Left kidney (tissue), 2 donors: Measurements from ENCODE around the gene FGF14. TPM values are rescaled to one million over a fixed set of nuclear protein-coding genes. Genes with fewer than 3 reads are reported as not detected.
"Not testable (repeated sequence)": the region's sequence is repeated elsewhere in the genome, so short reads cannot be mapped to it uniquely, and the experiment has no call there.

Experiments used
- DNase-seq: peaks from one replicate; pipeline ENCODE4 v3.0.0-alpha.2; 2013
- polyA plus RNA-seq: library from polyadenylated mRNA; unstranded; fragments of 120-200 nt; gene quantifications from one replicate; pipeline ENCODE4 v1.2.1, GENCODE V29; 2013; ENCODE audit not compliant: insufficient read length

Gene FGF14
- polyA plus RNA-seq, 1 donor: 0.95 TPM

DNA sequence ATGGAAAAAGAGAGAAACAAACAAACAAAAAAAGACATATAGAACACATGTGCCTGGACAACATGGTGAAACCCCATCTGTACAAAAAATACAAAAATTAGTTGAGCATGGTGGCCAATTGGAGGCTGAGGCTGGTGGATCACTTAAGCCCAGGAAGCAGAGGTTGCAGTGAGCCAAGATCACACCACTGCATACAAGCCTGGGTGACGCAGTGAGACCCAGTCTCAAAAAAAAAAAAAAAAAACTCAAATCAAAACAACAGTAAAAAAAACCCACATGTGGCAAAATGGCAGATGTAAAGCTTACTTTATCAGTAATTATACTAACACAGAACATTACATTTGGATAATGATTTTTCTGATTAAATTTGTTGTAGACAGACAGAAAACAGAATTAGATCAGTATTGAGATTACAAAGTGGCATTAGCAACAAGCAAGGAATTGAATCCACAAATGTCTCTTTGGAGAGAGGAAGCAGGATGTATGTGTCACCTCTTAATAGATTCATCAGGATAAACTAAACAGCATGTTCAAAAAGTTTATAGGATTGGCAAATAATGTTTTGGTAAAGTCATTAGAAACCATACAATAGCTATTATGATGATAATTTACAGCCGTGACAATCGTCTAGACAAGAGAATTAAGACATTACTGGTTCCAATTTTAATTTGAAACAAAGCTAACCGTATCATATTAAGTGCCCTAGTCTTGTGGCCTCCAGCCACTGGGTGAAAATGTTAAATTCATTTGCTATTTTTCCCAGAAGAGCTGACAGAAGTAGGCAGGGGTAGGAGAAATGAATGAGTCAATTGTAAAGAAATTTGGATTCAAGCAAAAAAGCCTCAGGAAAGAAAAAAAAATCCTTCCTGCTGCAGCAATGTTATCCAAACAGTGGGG lies 206.0 kb downstream of the FGF14 start:
- DNase-seq: no peak

DNA sequence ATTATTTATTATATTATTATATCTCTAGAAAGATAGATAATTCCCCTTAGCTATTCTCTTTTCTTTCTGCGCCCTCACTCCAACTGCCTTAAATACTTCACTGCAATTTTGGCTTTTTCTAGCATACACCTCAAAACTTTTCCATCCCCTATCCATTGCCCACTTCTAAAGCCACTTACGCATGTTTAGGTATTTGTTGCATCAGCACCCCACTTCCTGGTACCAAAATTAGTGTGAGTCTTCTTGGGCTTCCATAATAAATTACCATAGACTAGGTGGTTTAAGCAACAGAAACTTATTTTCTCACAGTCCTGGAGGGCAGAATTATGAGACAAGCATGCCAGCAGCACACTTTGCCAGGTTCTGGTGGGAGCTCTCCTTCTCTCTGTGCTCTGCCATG lies 209.0 kb downstream of the FGF14 start:
- DNase-seq: no peak

DNA sequence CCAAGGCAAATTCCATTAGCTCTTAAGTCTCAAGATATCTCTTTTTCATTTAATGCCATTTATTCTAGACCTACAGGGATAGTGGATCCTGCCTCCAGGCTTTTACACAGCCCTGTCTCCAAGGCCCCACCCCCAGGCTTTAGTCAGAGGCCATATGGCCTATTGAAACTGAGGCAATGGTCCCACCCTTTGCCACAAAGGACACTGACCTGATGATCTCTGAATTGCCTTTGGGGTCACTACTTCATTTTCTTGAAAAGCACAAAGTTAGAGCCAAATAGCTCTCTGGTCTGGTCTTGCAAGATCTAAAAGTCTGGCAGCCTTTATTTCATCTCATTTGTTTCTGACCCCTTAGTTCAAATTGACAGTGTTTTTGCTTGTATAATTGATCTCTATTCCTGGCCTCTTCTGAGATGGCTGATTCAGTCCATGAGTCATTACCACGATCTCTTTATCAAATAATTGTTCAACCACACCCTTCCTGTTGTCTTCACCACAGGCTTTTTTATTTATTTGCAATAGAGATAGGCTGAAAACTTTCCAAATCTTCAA lies 209.8 kb downstream of the FGF14 start:
- DNase-seq: no peak

DNA sequence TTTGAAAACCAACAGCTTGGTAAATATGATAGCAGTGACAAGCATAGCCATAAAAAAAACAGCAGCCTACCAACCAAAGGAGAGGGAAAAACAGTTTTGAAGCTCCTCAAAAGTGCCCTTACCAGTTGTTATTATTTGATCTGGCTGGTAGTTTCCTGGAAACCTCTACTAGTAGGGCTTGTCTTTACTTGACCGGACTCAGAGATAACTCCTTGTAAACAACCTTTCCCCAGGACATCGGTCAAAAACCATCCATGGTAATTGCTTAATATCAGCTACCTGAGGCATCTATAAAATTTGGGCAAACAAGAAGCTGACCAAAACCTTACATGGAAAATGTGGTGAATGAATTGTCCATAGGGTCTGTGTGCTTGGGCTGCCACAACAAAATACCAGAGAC lies 210.9 kb downstream of the FGF14 start:
- no peak for DNase-seq

DNA sequence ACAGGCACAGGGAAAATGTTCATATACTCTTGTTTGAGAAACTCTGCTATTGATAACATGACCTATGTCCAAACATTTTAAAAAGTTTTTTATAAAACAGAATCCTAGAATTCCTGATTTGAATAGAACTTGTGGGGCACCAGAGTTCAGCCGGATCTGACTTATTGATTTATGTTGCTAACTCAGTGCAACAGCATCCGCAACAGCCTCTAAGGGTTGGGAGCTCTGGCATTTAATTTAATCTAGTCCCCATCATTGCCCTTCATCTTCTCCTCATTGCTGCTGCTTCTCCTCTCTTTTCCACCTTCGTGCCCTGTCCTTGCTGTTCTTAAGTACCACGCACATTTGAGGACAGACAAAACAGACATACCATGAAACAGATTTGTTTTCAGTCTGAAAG lies 214.5 kb downstream of the FGF14 start:
- DNase-seq: no peak

DNA sequence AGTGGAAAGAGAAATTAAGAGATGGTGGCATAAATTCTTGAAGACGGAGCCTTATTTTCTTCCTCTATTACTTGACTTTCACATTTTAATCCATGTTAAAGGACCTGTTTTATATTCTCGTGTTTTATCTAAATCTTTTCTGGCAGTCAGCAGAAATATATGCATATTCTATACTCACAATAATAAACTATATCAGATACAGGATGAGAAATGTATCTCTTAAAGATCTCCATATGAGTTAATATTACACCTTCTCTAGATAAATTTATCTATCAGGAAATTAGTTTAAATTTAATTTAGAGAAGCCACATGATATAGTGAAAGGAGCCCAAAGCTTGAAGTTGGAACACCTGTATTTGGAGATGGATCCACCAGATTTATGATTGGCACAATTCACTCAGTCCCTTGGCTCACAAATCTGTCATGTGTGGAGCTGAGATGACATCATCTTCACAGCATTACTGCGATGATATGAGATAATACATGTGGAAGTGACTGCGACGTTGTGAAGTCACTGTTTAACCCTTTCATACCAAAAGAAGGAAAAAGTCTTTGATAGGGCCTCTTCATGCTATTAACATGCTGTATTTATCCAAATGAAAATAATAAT lies 216.4 kb downstream of the FGF14 start:
- no peak for DNase-seq

DNA sequence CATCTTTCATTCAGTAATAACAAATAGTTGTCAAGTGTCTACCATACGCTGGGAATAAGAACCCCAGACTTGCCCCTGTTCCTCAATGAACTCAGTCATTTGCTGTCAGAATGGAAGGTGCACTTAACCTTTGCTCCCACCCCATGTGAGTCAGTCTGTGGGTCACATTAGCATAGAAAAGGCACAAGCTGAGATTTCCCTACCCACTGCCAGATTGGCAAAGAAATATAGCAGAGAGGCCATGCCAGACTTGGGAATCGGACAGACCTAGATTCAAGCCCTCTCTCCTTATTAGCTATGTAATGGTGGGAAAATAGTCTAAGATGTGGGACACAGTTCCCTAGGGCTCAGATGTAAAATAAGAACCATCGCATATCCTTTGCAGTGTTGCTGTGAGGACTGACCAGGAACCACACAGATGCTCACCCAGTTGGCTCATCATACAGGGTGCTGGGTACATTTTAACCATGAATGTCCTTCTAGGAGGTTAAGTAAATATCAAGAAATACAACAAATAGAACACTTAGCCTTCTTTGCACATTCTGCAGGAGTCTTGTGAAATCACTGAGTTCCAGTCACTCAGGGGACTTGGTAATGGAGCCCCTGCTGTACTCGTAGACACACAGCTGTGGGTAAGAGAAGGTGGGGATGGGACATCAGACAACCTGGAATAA lies 218.2 kb downstream of the FGF14 start:
- DNase-seq: no peak

DNA sequence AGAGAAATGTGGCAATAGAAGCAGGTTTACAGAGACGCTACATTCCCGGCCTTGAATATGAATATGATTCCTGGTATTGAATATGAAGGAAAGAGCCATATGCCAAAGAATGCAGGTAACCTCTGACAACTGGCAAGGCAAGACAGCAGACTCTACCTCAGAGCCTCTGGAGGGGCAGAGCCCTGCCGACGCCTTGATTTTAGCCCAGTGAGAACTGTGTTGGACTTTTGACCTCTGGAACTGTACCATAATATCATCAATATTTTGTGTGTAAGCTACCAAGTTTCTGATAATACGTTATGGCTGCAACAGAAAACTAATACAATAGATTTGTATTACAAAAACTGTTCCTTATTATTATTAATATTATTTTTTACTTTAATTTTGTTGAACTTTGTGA lies 219.7 kb downstream of the FGF14 start:
- DNase-seq: no peak

DNA sequence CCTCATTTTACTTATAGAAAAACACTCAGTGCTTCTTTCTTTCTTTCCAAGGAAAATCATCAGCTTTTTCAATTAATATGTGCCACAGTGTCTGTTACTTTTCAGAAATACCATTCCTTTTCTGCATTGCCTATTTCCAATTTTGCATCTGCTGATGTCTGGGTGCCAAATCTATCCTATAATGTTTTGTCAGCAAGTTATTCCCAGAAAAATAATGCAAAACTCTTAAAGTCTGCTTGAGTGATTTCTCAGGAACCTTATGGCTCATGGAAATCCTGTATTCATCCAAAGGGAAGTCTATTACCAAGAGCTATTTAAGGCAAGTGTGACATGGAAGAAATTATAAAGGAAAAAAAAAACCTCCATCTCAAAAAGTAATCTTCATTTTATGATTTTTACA lies 224.4 kb downstream of the FGF14 start:
- no peak for DNase-seq

DNA sequence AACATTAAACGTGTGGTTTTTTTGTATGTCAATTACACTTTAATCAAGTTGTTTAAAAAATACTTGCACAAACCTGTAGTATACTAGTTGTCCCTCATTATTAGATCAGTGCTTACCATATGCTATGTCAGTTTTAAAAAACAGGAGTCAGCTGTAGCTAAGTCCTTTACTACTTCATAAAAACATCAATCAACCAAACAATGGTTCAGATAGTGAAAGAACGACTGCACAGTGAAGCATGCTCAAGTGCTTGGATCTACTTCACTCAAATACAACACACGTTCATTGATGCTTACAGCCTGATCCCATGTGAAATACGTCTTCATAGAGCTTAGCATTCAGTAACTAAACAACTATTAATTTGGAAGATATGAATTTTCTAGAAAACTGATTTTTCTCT lies 225.0 kb downstream of the FGF14 start:
- no peak for DNase-seq

DNA sequence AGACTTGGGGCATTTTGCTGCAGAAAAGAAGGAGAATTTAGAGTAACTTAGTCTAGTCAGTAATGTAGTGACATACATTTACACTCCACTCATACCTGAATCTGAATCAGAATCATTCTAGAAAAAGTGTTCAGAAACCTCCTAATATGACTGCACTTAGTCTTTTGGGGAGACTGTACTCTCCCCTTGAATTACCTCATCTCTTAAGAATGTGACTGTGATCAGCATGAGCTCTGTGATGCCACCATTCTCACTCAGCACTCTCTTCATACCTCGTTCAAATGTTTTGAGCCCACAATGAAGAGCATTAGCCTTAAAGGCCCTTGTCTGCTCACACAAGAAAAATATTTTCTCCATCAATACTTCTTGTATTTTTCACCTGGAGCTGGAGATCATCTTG lies 229.4 kb downstream of the FGF14 start:
- DNase-seq: no peak

DNA sequence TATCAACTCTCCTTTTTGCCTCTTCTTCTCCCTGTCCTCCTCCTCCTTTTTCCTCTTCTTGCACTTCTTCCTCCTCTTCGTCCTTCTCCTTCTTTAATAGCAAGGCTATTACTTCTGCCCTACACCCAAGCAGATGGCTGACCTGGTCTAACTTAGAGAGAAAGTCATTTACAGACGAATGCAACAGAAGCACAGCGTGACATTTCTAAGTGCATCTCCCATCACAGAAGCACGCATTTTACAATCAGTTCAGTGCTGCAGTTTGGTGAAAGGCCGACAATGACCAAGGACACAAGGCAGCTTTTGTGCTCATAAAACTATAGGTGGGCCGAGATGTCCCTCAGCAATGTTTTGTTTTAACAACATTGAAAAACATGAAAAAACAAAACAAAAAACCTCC lies 231.5 kb downstream of the FGF14 start:
- DNase-seq: no peak

DNA sequence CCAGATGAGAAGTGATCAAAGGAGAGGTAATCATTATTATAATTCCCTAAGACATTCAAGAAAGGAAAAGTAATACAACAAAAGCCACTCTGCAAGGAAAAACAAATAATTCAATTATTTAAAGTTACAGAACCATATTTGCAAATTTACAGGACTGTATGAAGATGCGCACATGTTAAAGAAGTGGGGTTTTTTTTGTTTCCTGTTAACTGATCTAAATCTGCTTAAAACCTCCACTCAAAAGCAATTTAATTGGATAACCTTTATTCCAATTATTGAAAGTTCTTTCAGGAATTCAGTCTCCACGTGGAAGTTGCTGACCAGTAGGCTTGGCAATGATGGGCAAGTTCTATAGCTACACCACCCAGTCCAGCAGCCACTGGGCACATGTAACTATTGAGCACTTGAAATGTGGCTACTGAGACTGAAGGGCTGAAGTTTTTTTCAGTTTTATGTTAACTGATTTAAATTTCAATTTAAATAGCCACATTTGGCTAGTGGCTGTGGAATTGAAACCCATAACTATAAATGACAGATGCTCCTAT lies 232.3 kb downstream of the FGF14 start:
- no peak for DNase-seq

DNA sequence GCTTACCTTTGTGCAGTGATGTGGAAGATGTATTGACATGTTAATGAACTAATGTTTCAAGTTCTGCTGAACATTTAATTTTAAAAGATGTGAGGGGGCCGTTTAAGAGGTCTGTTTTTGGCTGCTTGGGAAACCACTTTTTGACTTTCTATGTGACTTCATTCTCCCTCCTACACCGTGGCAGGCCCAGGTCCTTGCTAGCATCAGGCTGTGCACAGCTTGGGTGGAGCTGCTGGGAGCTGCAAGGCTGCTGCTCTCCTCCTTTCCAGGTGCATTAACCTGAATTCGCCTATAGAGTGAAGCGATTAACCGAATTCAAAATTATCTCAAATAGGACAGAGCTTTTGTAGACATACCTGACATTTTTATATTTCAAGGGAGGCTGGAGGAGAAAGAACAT lies 249.1 kb downstream of the FGF14 start:
- no peak for DNase-seq

DNA sequence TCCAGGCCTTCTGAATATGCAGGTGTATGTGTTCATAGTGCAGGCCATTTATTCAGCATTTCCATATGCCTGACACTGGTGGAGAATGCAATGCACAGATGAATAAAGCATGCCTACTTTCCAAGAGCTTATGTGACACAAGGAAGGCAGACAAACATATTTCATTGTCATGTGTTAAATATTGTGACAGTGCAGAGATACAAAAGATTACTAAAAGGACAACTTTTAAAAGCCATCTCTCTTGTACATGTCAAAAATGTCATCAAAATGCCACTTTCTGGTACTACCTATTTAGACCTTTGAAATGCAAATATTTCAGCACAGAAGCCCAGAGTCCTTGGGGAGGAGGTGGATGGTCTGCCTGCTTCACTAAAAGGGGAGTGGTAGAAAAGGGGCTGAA lies 254.5 kb downstream of the FGF14 start:
- DNase-seq: no peak

DNA sequence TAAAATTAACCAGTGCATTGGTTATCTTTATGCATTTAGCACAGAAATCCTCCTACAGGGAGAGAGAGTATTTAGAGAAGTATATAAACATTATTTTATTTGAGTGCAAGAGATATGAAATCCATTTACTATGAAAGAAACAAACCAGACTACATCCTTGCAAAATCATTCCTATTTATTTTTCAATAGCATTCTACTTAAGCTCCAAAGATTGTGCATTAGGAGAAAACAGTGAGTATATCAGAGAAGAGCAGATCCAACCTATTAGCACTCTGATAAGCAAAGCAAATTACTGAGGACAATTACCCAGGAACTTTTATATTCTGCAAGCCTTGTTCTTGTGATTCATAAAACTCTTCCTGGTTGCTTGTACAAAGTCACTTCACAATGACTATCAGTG lies 256.1 kb downstream of the FGF14 start:
- DNase-seq: no peak

DNA sequence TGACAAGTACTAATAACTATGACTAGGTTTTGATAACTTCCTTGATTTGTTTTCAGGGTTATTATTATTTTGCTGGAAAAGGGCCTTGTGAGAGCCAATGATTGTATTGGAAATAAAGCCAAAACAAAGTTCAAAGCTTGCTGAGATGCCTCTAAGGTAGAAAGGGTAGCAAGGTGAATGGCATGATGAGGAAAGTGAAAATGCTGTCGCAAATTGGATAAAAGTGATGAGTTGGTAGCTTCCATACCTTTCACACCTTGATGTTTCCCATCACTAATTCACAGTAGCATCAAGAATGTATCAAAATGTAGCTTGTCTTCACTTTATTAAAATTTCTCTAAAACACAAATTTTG lies 259.4 kb downstream of the FGF14 start:
- no peak for DNase-seq

DNA sequence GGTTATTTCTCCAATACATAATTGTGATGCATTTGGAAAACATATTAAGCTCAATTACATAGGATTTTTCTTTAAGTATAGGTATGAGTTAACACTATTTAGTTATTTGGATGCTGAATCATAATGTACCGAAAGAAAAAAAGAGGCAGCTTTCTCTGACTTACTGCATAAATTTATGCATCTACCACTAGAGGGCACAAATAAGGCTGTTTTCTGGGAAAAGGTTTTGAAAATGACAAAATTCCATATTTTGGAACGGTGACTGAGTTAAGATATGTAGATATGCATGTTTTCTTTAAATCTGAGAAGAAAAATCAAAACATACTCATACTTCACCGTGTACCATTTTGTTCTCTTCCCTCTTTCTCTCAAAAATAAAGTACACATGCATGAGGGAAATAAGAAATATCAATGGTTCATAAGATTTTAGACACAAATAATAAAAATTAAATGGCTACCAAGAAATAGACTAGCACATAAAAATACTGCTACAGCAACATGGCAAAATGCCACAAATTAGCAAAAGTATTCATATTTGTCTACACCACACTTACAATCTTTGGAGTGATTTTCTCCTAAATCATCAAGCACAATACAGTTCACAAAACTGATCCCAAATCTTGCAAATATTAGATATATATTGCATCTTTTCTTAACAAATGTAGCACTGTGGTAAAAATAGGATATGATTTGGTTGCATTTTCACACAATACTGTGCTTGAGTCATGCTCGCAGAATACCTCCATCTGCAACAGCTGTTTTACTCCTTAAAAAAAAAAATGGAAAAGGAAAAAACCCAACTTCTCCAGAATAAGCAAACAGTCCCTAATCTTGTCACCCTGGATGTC lies 260.0 kb downstream of the FGF14 start:
- peak; percentile 8 for DNase-seq

DNA sequence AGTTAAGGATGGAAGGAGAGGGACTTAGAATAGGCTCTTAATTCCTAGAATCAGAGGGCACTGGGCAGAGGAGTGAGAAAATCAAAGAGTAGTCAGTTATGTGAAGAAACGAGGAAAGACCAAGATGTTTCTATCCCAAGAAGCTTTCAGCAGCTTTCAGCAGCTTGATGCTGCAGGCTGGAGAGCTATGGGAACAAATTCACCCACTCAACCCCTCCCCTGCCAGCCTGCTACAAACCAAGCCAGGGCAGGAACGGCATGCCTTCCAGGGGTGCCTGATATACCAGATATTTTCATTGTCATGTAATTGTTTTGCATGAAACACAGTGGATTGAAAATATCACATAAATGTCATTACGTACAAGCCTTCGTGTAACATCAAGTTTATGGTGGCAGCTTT lies 262.2 kb downstream of the FGF14 start:
- no peak for DNase-seq

DNA sequence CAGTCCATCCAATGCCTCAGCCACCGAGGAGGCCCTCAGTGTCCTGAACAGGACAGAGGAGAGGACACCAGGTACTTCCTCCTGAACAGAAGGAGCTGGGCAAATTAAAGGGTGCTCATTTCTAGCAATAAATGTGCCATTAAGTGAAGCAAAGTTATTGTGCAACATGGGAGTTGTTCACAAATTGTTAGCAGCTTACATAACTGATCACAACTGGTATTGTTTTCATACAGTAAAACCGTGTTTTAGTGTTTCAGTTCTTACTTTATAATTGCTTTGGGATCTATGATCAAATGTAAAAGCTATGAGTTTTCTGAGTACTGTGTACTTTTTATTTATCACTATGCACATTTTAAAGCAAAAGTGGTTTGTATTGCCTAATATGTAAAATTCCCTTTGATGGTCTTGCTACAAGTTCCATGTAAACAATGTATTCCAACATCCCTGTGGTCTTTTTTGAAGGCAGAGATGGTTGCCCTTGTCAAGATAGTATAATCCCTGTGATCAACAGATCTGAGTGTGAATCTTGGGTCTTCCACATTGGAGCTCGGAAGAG lies 263.1 kb downstream of the FGF14 start:
- DNase-seq: no peak

DNA sequence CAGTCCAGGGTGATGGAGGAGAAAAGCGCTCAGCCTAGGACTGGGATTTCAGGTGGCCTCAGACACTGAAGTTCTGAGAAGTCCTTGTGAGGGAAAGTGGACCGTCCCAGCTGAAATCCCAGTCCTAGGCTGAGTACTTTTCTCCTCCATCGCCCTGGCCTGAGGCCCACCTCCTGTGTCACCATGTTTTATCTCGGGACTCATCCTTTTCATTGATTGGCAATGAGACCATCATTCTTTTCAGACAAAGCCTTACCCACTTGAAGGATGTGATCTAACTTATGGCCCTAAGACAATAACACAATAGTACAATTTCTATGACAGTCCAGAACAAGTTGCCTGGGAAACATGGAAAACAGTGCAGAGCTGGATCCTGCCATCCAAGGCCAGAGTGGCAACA lies 263.9 kb downstream of the FGF14 start:
- DNase-seq: not testable (repeated sequence)
